SH-SY5Y (cell line): ENCODE measurements around the gene SPACA6.

Experiments
- GATA2 ChIP-seq: IDR thresholded peaks from 2 replicates; pipeline ENCODE4 v1.6.1; 2011; ENCODE audit warnings: mild to moderate bottlenecking, low read depth, low read length
- GATA3 ChIP-seq: IDR thresholded peaks from 2 replicates; pipeline ENCODE4 v1.6.1; 2011; ENCODE audit warnings: low read depth, mild to moderate bottlenecking, low read length, moderate library complexity

DNA sequence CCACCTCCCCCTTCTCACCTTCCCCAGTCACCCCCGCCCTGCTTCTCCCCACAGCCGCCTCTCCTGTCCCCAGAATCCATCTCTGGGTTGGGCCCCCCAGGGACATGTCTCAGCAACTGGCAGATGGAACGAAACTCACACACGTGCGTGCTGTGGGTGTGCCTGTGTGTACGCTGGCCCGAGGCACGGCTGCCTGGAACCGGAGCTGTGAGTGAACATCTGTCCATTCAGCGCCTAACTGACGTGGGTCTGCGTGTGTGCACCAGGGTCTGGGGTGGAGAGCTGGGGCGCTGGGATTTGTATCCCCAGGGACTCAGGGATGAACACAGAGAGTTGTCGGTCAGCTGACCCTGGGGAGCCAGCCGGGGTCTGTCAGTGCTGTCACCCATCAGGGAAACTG is 31.4 kb downstream of the SPACA6 start:
- TF ChIP-seq GATA3 (no peak), GATA2 (no peak)
